HepG2 (cell line): ENCODE data around the gene AHCY. TPM values are rescaled to one million over a fixed set of nuclear protein-coding genes. Genes with fewer than 3 reads are reported as not detected.

Experiments
- CBFB ChIP-seq: sonication (generic); formaldehyde crosslinking; IDR thresholded peaks from 2 replicates; pipeline ENCODE4 v1.4.0; 2020; ENCODE audit warnings: missing genetic modification reagents
- E2F5 ChIP-seq: sonication (generic); formaldehyde crosslinking; conservative IDR thresholded peaks from 2 replicates; pipeline ENCODE4 v1.4.0; 2020; ENCODE audit warnings: missing genetic modification reagents
- EP300 ChIP-seq, 3 experiments: sonication (generic) in 1 of 3; formaldehyde crosslinking in 1 of 3; IDR thresholded peaks; 2 replicates each; pipeline versions ENCODE4 v1.5.1 to v1.6.1; 2011 to 2020; ENCODE audit warnings: low read depth in 2 of 3, low read length in 2 of 3, borderline replicate concordance in 1 of 3, improper control_type of control experiment in 1 of 3, mild to moderate bottlenecking in 1 of 3, missing genetic modification reagents in 1 of 3, moderate library complexity in 1 of 3
- FLYWCH1 ChIP-seq: sonication (generic); formaldehyde crosslinking; IDR thresholded peaks from 2 replicates; pipeline ENCODE4 v1.8.1; 2023; ENCODE audit warnings: mild to moderate bottlenecking, missing genetic modification reagents
- HDAC2 ChIP-seq: sonication (generic); formaldehyde crosslinking; IDR thresholded peaks from 2 replicates; pipeline ENCODE4 v1.4.0; 2020; ENCODE audit warnings: missing genetic modification reagents
- MAFG ChIP-seq: sonication (generic); formaldehyde crosslinking; IDR thresholded peaks from 2 replicates; pipeline ENCODE4 v1.5.1; 2020; ENCODE audit warnings: mild to moderate bottlenecking, missing genetic modification reagents
- NFE2L2 ChIP-seq: fragments of 150-350 bp; IDR thresholded peaks from 2 replicates; pipeline ENCODE4 v1.6.1; 2014; ENCODE audit warnings: low read length
- NR2C2 ChIP-seq: sonication (generic); formaldehyde crosslinking; IDR thresholded peaks from 2 replicates; pipeline ENCODE4 v1.4.0; 2020; ENCODE audit warnings: missing genetic modification reagents, mild to moderate bottlenecking, moderate library complexity, borderline replicate concordance
- NR3C1 ChIP-seq: sonication (generic); formaldehyde crosslinking; IDR thresholded peaks from 2 replicates; pipeline ENCODE4 v1.4.0; 2020; ENCODE audit warnings: missing genetic modification reagents
- SALL1 ChIP-seq: sonication (generic); formaldehyde crosslinking; IDR thresholded peaks from 2 replicates; pipeline ENCODE4 v1.8.0; 2022; ENCODE audit warnings: mild to moderate bottlenecking, missing genetic modification reagents
- ZNF282 ChIP-seq: fragments of 450-650 bp; IDR thresholded peaks from 2 replicates; pipeline ENCODE4 v1.6.1; 2018; ENCODE audit not compliant: partially characterized antibody
- ZNF30 ChIP-seq: sonication (generic); formaldehyde crosslinking; IDR thresholded peaks from 2 replicates; pipeline ENCODE4 v1.5.0; 2020; ENCODE audit warnings: mild to moderate bottlenecking, missing genetic modification reagents
- ZNF318 ChIP-seq: sonication (generic); formaldehyde crosslinking; IDR thresholded peaks from 2 replicates; pipeline ENCODE4 v1.4.0; 2020; ENCODE audit warnings: mild to moderate bottlenecking, missing genetic modification reagents
- ZNF563 ChIP-seq: sonication (generic); formaldehyde crosslinking; IDR thresholded peaks from 2 replicates; pipeline ENCODE4 v1.8.0; 2022; ENCODE audit warnings: mild to moderate bottlenecking, moderate library complexity, missing genetic modification reagents
- ZNF773 ChIP-seq: sonication (generic); formaldehyde crosslinking; IDR thresholded peaks from 2 replicates; pipeline ENCODE4 v1.4.0; 2020; ENCODE audit warnings: missing genetic modification reagents, borderline replicate concordance
- polyA plus RNA-seq, 8 experiments: library from polyadenylated mRNA; depleted of rRNA in 3 of 8; stranded (reverse) in 7 of 8; unstranded in 1 of 8; fragments of >200 nt; fragmentation: Illumina TruSeq in 4 of 8; extraction: Trizol in 4 of 8; gene quantifications; 2 replicates each; pipeline versions ENCODE4 v1.2.1 to v1.2.3, GENCODE V29; 2011 to 2016; ENCODE audit warnings: low read depth in 4 of 8, missing spikeins in 1 of 8, mixed read lengths in 1 of 8; ENCODE audit not compliant: insufficient read depth in 1 of 8
- total RNA-seq, 5 experiments: library from RNA; depleted of rRNA; stranded (reverse); fragments of >200 nt; fragmentation: Illumina TruSeq; extraction: Trizol; gene quantifications; 2 replicates each; pipeline ENCODE4 v1.2.3, GENCODE V29; 2016; ENCODE audit warnings: low read depth in 1 of 5
- TF ChIP-seq, protein P1 (sequence below): sonication (generic); formaldehyde crosslinking; IDR thresholded peaks from 2 replicates; pipeline ENCODE4 v1.4.0; 2020; ENCODE audit warnings: missing genetic modification reagents, borderline replicate concordance

Gene AHCY
- total and polyA plus RNA-seq, 2 of the 13 experiments (the other 11 are each of a cell fraction or from before 2014, with no cell fraction given): 407 to 419 TPM

DNA sequence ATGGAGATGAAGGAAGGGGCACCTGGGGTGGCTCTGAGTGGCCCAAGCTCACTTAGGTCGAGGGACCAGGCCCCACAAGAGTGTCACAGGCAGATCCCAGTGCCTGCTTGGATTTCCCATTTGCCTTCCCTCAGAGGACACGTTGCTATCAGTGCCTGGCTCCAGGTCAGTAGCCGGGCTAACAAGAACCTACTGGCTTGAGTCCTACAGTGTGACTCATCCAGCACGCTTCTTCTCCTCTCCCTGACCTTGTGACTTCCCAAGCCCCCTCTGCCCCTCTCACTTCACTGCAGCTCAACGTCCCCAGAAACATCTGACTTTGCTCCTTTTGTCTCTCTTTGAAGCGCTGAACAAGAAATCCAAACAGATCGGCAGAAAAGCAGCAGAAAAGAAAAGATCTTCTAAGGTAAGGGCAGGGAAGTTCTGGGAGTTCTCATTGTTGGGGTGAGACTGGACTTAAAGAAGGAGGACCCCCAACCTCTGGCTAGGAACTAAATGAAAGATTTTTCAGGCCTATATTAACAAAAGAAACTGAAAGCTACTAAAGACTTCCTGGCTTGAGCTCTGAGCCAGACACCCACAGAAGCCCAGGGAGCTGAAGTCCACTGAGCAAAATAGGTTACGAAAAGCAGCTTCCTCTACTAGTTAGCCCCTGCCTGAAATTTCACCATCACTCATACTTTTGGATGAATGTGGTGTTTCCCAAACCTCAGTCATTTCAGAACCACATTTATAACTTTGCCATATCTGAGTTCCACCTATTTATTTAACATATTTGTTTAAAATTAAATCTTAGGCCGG lies 40.5 kb downstream of the AHCY start (continued):
- TF ChIP-seq NR2C2 (CRISPR knock-in tag) (no peak), CBFB (CRISPR knock-in tag) (no peak), E2F5 (CRISPR knock-in tag) (no peak), ZNF773 (CRISPR knock-in tag) (no peak), ZNF282 (no peak), SALL1 (CRISPR knock-in tag) (peak; percentile 46; the same call in 1 of the 2 replicates), ZNF563 (CRISPR knock-in tag) (no peak), EP300 (IDR thresholded peaks at IDR 0.05; ENCODE audit: low read depth in 2 of 2, low read length in 2 of 2) (no peak), EP300 (CRISPR knock-in tag; IDR thresholded peaks at IDR 0.05; ENCODE audit: borderline replicate concordance) (peak; percentile 35; the same call in 1 of the 2 replicates), ZNF30 (CRISPR knock-in tag) (no peak), NFE2L2 (no peak), HDAC2 (CRISPR knock-in tag) (peak; percentile 40; the same call in 1 of the 2 replicates), NR3C1 (CRISPR knock-in tag) (no peak), MAFG (CRISPR knock-in tag) (no peak), FLYWCH1 (CRISPR knock-in tag) (no peak), ZNF318 (CRISPR knock-in tag) (no peak)
- TF ChIP-seq, protein P1, sequence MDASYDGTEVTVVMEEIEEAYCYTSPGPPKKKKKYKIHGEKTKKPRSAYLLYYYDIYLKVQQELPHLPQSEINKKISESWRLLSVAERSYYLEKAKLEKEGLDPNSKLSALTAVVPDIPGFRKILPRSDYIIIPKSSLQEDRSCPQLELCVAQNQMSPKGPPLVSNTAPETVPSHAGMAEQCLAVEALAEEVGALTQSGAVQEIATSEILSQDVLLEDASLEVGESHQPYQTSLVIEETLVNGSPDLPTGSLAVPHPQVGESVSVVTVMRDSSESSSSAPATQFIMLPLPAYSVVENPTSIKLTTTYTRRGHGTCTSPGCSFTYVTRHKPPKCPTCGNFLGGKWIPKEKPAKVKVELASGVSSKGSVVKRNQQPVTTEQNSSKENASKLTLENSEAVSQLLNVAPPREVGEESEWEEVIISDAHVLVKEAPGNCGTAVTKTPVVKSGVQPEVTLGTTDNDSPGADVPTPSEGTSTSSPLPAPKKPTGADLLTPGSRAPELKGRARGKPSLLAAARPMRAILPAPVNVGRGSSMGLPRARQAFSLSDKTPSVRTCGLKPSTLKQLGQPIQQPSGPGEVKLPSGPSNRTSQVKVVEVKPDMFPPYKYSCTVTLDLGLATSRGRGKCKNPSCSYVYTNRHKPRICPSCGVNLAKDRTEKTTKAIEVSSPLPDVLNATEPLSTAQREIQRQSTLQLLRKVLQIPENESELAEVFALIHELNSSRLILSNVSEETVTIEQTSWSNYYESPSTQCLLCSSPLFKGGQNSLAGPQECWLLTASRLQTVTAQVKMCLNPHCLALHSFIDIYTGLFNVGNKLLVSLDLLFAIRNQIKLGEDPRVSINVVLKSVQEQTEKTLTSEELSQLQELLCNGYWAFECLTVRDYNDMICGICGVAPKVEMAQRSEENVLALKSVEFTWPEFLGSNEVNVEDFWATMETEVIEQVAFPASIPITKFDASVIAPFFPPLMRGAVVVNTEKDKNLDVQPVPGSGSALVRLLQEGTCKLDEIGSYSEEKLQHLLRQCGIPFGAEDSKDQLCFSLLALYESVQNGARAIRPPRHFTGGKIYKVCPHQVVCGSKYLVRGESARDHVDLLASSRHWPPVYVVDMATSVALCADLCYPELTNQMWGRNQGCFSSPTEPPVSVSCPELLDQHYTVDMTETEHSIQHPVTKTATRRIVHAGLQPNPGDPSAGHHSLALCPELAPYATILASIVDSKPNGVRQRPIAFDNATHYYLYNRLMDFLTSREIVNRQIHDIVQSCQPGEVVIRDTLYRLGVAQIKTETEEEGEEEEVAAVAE (CRISPR knock-in tag): no peak
